GM12878 (cell line): ENCODE data around the gene CAMK1. TPM values are rescaled to one million over a fixed set of nuclear protein-coding genes. Genes with fewer than 3 reads are reported as not detected.

ENCODE experiments used
- ATAC-seq: fragments of 200-7000 bp; cut with Tn5 transposase; 3 replicates; pipeline ENCODE4 v1.9.1; 2020; ENCODE audit warnings: mild to moderate bottlenecking, moderate library complexity
- BruUV-seq: library from RNA; stranded (reverse); fragments of 400-500 nt; replicated peaks from 2 replicates; lab custom pipeline; 2021; lab: Mats Ljungman, UMichigan
- CTCF ChIA-PET: fragments of 300-600 bp; sonication (Branson Sonifier 250); formaldehyde crosslinking; extraction: SDS; loops from one replicate; lab custom pipeline; 2021; ENCODE audit warnings: inconsistent platforms; lab: Yijun Ruan, JAX
- POLR2A ChIA-PET: fragments of 350-600 bp; formaldehyde crosslinking; extraction: SDS; loops from one replicate; lab custom pipeline; 2021; ENCODE audit warnings: inconsistent platforms; lab: Charles Lee
- RAD21 ChIA-PET: fragments of 300-600 bp; sonication (Branson Sonifier 250); formaldehyde crosslinking; loops from one replicate; lab custom pipeline; 2023; ENCODE audit warnings: antibody characterized with exemption; ENCODE audit not compliant: unreplicated experiment; lab: Charles Lee
- SMC1A ChIA-PET: fragments of 300-600 bp; sonication (Branson Sonifier 250); formaldehyde crosslinking; loops from one replicate; lab custom pipeline; 2023; ENCODE audit not compliant: unreplicated experiment, uncharacterized antibody; lab: Charles Lee
- DNase-seq: peaks from one replicate; pipeline ENCODE4 v3.0.0-alpha.2; 2011; ENCODE audit warnings: low read depth, low spot score
- FAIRE-seq: peaks from 3 replicates; lab custom pipeline; 2011; peaks lifted over from hg19 to GRCh38; lab: Jason Lieb, UNC
- H2AFZ ChIP-seq: 2 replicates; pipeline ENCODE4 v1.6.0; 2011; ENCODE audit warnings: low read depth, low read length, control low read depth; ENCODE audit not compliant: control insufficient read depth
- H3K27ac ChIP-seq: 2 replicates; pipeline ENCODE4 v1.5.1; 2011; ENCODE audit warnings: control low read depth; ENCODE audit not compliant: control insufficient read depth, insufficient read depth
- H3K27me3 ChIP-seq, 2 experiments: replicated peaks in 1 of 2; 2 replicates each; pipeline versions ENCODE4 v1.6.0 to v1.6.1; 2011; ENCODE audit warnings: low read length in 1 of 2; ENCODE audit not compliant: control insufficient read depth in 2 of 2, insufficient read depth in 2 of 2
- H3K36me3 ChIP-seq, 2 experiments: 2 replicates each; pipeline ENCODE4 v1.5.1; 2011; ENCODE audit warnings: low read length in 1 of 2; ENCODE audit not compliant: control insufficient read depth in 2 of 2, insufficient read depth in 2 of 2
- H3K4me1 ChIP-seq: 2 replicates; pipeline ENCODE4 v1.6.1; 2011; ENCODE audit warnings: mild to moderate bottlenecking, low read length, moderate library complexity, mixed read lengths; ENCODE audit not compliant: control insufficient read depth, insufficient read depth
- H3K4me2 ChIP-seq: 2 replicates; pipeline ENCODE4 v1.6.0; 2011; ENCODE audit warnings: control low read depth; ENCODE audit not compliant: control insufficient read depth, insufficient read depth
- H3K4me3 ChIP-seq: fragments of 200-600 bp; sonication (generic); 2 replicates; pipeline ENCODE4 v1.5.1; 2016
- H3K79me2 ChIP-seq: 2 replicates; pipeline ENCODE4 v1.6.0; 2011; ENCODE audit warnings: low read length; ENCODE audit not compliant: control insufficient read depth, insufficient read depth
- H3K9ac ChIP-seq: 2 replicates; pipeline ENCODE4 v1.8.0; 2011; ENCODE audit warnings: low read length, control low read depth, mixed read lengths; ENCODE audit not compliant: control insufficient read depth, insufficient read depth
- H3K9me3 ChIP-seq: replicated peaks from 3 replicates; pipeline ENCODE4 v1.5.1; 2011; ENCODE audit warnings: mild to moderate bottlenecking, low read length; ENCODE audit not compliant: control insufficient read depth, insufficient read depth
- H4K20me1 ChIP-seq: 2 replicates; pipeline ENCODE4 v1.6.0; 2011; ENCODE audit not compliant: control insufficient read depth, insufficient read depth
- LARP7 ChIP-seq: fragments of 450-650 bp; IDR thresholded peaks from 2 replicates; pipeline ENCODE4 v1.6.1; 2017; ENCODE audit warnings: mild to moderate bottlenecking
- MEF2B ChIP-seq: fragments of 450-650 bp; IDR thresholded peaks from 2 replicates; pipeline ENCODE4 v1.6.1; 2018; ENCODE audit warnings: mild to moderate bottlenecking, moderate library complexity; ENCODE audit not compliant: partially characterized antibody, poor library complexity, severe bottlenecking
- RFX5 ChIP-seq: IDR thresholded peaks from 2 replicates; pipeline ENCODE4 v1.6.1; 2011; ENCODE audit warnings: low read depth, low read length, improper control_type of control experiment
- YBX1 ChIP-seq: fragments of 450-650 bp; IDR thresholded peaks from 2 replicates; pipeline ENCODE4 v1.6.1; 2016; ENCODE audit warnings: antibody characterized with exemption
- whole genome bisulfite sequencing: methylation state at CpG from one replicate; pipeline ENCODE4 v1.1.6; 2016; ENCODE audit warnings: low lambda C conversion rate; ENCODE audit not compliant: insufficient replicate concordance, insufficient coverage; ENCODE audit errors: missing lambda C conversion rate; 5-methylcytosine and 5-hydroxymethylcytosine counted together
- in situ Hi-C: fragments of 300-500 bp; cut with MboI; formaldehyde crosslinking; loops from 9 replicates; pipeline ENCODE4 v1.14.3; 2018; ENCODE audit warnings: mixed read lengths
- intact Hi-C: fragments of 100-400 bp; cut with micrococcal nuclease; formaldehyde crosslinking; loops from one replicate; pipeline ENCODE4 v1.14.2; 2022; ENCODE audit not compliant: unreplicated experiment
- polyA plus RNA-seq, 11 experiments: library from polyadenylated mRNA; depleted of rRNA in 4 of 11; unstranded in 6 of 11; stranded (reverse) in 5 of 11; fragments of >200 nt; fragmentation: Nextera tagmentation in 4 of 11; fragmentation: Illumina TruSeq in 1 of 11; extraction: Ambion mirVana in 4 of 11; extraction: Trizol in 1 of 11; gene quantifications; 1 replicate in 1 of 11; 2 replicates in 10 of 11; pipeline versions ENCODE4 v1.2.1 to v1.2.3, GENCODE V29; 2011 to 2016; ENCODE audit warnings: inconsistent platforms in 2 of 11, missing spikeins in 2 of 11, low read depth in 1 of 11
- total RNA-seq, 4 experiments: library from RNA; depleted of rRNA in 3 of 4; stranded (reverse); fragments of >200 nt in 3 of 4; fragmentation: Illumina TruSeq in 1 of 4; extraction: Trizol in 1 of 4; gene quantifications; 2 replicates each; pipeline versions ENCODE4 v1.2.1 to v1.2.3, GENCODE V29; 2013 to 2021
- TF ChIP-seq, protein P1 (sequence below): fragments of 450-650 bp; IDR thresholded peaks from 2 replicates; pipeline ENCODE4 v1.6.1; 2017; ENCODE audit warnings: borderline replicate concordance
- TF ChIP-seq, protein P2 (sequence below): IDR thresholded peaks from 2 replicates; pipeline ENCODE4 v1.6.1; 2012; ENCODE audit warnings: improper control_type of control experiment, low read depth, low read length; ENCODE audit not compliant: insufficient replicate concordance

CAMK1 gene
- total and polyA plus RNA-seq, 10 of the 15 experiments (the other 5 are each of a cell fraction or from before 2014, with no cell fraction given), result 0.24 to 2.1 (median 0.51) TPM; not detected in 2

DNA sequence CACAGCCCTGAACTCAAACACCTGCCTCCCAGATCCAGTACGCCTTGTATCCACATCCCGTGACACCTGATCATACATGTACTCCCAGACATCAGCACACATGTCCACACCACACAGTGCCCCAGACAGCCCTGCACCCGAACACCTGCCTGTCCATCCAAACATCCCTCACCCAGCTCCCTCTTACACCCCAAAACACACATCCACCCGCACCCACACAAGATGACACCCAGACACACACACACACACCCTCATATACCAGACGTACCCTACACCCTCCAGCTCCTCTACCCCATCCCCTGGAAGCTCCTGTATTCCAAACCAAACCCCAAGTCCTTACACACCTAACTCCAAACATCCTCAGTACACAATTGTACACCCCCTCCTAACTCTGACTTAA, 735 bp downstream of the CAMK1 start (continued):
- TF ChIP-seq, protein P1, sequence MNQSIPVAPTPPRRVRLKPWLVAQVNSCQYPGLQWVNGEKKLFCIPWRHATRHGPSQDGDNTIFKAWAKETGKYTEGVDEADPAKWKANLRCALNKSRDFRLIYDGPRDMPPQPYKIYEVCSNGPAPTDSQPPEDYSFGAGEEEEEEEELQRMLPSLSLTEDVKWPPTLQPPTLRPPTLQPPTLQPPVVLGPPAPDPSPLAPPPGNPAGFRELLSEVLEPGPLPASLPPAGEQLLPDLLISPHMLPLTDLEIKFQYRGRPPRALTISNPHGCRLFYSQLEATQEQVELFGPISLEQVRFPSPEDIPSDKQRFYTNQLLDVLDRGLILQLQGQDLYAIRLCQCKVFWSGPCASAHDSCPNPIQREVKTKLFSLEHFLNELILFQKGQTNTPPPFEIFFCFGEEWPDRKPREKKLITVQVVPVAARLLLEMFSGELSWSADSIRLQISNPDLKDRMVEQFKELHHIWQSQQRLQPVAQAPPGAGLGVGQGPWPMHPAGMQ, result no peak
- TF ChIP-seq LARP7, result no peak
- TF ChIP-seq, all 136 proteins: peak for 0

- ChIA-PET SMC1A (interaction anchor here (1.0 kb wide), 1 partner anchor 15 kb away, joined by 3 read pairs; no protein-coding TSS in a partner anchor), CTCF (interaction anchor here (0.6 kb wide), 1 partner anchor 823 kb away, joined by 4 read pairs; no protein-coding TSS in a partner anchor), RAD21 (no interaction called here), POLR2A (interaction anchor here (0.9 kb wide), 1 partner anchor 14 kb away, joined by 3 read pairs; no protein-coding TSS in a partner anchor)
- BruUV-seq, result no TSS peak
- Histone ChIP-seq H3K27ac (no peak overlapping the region), H2AFZ (no peak overlapping the region), H3K36me3 (no peaks in the 10 kb centered on the region), H3K9ac (no peak overlapping the region), H3K4me2 (no peak overlapping the region), H3K9me3 (no peaks in the 10 kb centered on the region), H3K4me1 (no peaks in the 10 kb centered on the region; the same call in 1 of the 2 replicates), H4K20me1 (no peaks in the 10 kb centered on the region), H3K27me3 (peaks cover 0 to 2% of the 10 kb centered on the region in 2 experiments; a peak in 3 of 4 replicates), H3K79me2 (no peaks in the 10 kb centered on the region), H3K4me3 (no peak overlapping the region)
- FAIRE-seq (no peak), DNase-seq (no peak), ATAC-seq (no peak)
- intact Hi-C loops, result no loop called here
- in situ Hi-C loops, result no loop called here
- TF ChIP-seq MEF2B (no peak), RFX5 (no peak), YBX1 (no peak)
- TF ChIP-seq, protein P2, sequence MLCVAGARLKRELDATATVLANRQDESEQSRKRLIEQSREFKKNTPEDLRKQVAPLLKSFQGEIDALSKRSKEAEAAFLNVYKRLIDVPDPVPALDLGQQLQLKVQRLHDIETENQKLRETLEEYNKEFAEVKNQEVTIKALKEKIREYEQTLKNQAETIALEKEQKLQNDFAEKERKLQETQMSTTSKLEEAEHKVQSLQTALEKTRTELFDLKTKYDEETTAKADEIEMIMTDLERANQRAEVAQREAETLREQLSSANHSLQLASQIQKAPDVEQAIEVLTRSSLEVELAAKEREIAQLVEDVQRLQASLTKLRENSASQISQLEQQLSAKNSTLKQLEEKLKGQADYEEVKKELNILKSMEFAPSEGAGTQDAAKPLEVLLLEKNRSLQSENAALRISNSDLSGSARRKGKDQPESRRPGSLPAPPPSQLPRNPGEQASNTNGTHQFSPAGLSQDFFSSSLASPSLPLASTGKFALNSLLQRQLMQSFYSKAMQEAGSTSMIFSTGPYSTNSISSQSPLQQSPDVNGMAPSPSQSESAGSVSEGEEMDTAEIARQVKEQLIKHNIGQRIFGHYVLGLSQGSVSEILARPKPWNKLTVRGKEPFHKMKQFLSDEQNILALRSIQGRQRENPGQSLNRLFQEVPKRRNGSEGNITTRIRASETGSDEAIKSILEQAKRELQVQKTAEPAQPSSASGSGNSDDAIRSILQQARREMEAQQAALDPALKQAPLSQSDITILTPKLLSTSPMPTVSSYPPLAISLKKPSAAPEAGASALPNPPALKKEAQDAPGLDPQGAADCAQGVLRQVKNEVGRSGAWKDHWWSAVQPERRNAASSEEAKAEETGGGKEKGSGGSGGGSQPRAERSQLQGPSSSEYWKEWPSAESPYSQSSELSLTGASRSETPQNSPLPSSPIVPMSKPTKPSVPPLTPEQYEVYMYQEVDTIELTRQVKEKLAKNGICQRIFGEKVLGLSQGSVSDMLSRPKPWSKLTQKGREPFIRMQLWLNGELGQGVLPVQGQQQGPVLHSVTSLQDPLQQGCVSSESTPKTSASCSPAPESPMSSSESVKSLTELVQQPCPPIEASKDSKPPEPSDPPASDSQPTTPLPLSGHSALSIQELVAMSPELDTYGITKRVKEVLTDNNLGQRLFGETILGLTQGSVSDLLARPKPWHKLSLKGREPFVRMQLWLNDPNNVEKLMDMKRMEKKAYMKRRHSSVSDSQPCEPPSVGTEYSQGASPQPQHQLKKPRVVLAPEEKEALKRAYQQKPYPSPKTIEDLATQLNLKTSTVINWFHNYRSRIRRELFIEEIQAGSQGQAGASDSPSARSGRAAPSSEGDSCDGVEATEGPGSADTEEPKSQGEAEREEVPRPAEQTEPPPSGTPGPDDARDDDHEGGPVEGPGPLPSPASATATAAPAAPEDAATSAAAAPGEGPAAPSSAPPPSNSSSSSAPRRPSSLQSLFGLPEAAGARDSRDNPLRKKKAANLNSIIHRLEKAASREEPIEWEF, result no peak
- 66% methylated on average over 3 of the region's 6 CpGs for WGBS
Observed at GRCh38 chr3:9768141-9768775, 1.5 kb downstream of the CAMK1 start.
